Measurements from ENCODE around the gene EIF4E3.

GRCh38 chr3:71662056-71662455 lies 63.1 kb downstream of the EIF4E3 start:
- TF ChIP-seq CTCF (IDR thresholded peaks at IDR 0.05) (no peak), POLR2A (IDR thresholded peaks at IDR 0.05) (no peak)

Measured in body of pancreas (tissue), 4 donors.